HG03354 (cell line): ENCODE results near the gene KCNMA1.

Experiments
- ATAC-seq: cut with Tn5 transposase; IDR thresholded peaks from one replicate; pipeline ENCODE4 v1.9.1; 2021; ENCODE audit warnings: mild to moderate bottlenecking; ENCODE audit not compliant: unreplicated experiment, poor library complexity, severe bottlenecking

Gene KCNMA1

DNA sequence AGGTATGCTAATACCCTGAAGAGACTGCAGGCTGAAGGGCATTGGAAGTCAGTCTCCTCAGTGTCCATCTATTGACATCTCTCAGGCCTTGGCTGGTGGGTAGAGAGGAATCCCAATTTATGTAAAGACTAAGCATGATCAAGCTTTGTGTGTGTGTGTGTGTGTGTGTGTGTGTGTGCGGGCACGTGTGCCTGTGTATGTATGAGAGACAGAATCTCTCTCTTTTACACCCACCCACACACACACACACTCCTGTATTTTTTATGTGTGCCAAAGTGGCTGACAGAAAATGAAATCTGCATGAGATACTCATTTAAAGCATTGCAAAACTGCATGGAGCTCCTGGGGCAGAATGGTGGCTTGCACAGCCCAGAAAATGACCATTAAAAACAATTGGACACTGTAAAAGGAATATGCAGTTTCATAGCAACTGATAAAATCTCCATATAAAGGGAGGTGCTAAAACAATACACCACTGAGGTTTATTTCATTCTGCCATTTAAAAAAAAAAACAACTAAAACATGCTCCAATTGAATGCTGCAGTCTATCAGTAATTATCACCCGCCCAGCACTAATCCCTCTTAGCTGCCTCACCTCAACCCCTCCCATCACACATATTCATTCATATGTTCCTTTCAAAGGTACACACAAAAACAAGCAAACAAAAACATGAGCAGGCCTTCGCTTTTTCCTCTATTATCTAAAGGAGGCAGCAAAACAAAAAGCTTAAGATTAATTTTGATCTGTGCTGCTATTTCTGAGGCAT, 385.0 kb downstream of the KCNMA1 start:
- no peak for ATAC-seq

GRCh38 chr10:77251297-77252013, 386.2 kb downstream of the KCNMA1 start:
- no peak for ATAC-seq

GRCh38 chr10:77249901-77250459, 387.6 kb downstream of the KCNMA1 start:
- no peak for ATAC-seq

DNA sequence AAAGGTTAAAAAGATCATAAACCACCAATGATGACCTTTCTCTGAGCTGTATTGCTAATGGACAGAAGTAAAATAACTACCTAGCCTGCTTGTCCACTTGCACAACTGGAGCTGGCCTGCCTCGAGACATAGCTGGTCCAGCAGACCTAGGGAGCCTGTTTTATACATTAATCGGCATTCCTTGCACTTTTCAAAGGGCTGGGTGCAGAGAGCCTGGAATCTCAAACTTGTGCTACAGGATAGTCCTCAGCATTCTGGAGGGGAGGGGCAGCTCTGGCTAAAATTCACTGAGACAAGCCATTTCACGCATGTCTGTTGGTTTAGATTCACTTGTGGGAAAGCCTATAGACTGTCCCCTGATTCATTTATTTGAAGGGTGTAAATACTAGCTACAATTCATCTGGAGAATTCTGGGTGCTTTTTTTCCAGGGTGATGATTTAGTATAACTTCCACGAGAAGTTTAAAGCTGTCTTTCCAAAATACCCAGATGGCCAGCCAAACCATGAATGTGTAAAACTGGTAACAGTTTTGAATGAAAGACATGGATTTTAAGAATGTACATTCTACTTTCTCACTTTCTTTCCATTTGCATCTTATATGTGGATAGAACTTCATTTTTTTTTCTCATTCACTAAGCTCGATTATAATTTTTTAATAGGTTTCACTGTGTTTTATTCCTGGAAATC, 389.4 kb downstream of the KCNMA1 start:
- ATAC-seq: no peak

DNA sequence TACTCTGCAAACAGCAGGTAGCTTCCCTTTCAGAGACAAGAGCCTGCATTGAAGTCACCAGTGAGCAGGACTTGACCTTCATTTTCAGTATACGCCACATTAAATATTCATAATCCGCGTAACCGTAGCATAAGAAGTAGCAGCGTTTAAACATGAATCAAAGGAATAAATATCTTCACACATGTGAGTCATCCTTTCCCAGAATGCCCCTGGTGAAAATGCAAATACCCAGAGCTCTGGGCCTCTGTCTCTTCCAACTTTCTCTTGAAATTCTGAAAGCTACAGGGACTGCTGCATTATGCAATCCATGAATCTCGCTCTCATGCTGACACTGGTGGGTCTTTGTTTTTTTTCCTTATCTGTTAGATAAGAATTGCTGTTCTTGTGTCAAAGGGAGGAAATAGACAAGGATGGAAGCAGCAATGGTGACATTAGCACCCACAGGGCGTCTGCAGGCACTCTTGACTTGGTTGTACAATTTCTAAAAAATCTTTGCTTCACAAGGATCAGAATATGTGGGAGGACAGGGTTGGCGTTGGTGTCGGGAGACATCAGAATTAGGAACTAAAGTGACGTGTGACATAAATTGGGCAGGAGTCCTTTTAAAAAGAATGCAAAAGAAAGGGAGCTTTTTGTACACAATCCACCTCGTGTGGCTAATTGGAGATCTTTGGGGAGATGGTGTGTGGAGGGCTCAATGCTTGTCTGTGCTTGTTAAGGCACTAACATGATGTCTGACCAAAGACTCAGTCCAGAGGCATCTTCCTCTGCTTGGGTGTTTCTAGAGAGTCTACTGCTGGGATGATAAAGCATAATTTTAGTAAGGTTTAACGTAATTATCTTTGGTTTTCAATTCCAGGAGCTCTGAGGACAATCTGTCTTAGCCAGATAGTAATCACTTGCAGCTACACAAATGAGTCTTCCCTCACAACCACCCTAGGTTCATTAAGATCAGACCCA, 390.3 kb downstream of the KCNMA1 start:
- ATAC-seq: no peak

GRCh38 chr10:77245953-77246352, 391.7 kb downstream of the KCNMA1 start:
- ATAC-seq: no peak

DNA sequence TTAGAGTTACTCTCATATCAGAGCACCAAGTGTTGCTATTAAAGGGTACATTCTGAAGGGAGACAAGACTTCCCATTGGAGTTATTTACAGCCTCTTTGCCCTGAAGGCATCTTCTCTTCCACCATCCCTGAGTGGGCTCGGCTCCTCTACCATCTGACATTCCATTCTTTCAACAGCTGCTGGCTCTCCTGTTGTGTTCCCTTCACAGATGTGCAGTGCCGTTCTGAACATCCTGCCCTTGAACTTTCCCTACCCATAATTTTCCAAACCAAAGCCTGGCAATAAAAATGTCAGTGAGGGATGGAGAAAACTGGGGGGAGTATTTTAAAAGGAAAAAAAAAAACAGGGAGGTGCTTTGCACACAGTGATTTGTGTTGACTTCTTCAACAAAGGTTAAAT, 392.9 kb downstream of the KCNMA1 start:
- ATAC-seq: no peak

DNA sequence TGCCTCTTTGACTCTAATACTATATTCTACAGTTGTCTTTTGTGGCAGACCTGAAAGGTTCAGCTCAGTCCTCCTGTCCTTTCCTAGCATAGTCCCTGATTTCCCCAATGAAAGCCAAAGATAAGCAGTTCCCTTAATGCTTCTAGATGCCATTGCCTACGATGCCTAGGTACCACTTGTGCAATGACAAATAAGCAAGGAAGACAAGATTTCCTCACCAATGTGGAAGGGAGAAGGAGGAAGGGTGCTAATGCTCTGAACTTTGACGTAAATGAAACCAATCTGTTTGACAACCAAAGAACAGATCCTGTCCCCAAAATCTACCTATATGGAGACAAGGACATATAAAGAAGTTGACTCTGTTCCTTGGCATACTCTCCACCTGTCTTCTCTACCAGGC, 393.3 kb downstream of the KCNMA1 start:
- ATAC-seq: no peak

GRCh38 chr10:77241350-77241725, 396.3 kb downstream of the KCNMA1 start:
- ATAC-seq: no peak

- no peak for ATAC-seq
Measured at GRCh38 chr10:77240706-77241349, 396.8 kb downstream of the KCNMA1 start.

DNA sequence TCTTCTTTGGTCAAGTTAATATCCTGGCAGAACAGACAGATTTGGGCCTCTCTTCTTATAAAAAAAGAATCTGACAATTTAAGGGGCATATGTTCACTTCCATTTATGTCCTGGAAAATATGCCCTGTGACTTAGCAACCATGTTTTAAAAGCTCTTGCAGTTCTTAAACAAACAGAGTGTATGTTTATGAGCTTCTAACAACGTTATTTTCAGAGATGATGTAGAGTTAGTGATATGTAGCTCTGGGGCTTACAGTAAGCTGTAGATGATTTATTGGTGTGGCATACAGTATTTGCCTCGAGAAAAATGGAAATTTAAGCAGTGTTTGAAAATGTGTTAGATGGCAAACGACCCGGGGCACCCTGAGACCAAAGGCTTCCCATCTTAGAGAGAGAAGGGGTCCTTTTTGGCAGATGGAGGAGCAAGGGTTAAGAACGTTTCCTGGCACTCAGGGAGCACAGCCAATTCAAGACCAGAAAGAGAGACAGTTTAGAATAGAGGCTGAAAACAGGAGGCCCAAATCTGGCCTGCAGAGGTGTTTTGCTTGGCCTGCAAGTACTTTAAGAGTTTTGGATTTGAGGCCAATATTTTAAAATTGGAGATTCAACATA, 397.5 kb downstream of the KCNMA1 start:
- ATAC-seq: no peak

DNA sequence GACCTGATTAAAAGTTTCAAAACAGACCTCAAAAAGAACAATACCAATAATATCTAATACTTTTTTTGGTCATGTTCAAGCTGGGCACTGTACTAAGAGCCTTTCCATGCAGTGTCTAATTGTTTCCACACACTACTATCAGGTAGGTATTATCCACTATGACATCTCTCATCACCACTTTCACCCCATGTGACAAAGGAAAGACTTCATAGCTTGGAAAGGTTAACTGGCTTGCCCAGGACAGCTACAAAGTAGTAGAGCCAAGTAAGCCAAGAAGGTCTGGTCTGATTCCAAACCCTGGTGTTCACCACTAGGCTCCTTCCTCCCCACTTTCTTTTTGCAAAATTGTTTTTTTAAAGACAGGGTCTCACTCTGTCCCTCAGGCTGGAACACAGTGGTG, 400.5 kb downstream of the KCNMA1 start:
- no peak for ATAC-seq

DNA sequence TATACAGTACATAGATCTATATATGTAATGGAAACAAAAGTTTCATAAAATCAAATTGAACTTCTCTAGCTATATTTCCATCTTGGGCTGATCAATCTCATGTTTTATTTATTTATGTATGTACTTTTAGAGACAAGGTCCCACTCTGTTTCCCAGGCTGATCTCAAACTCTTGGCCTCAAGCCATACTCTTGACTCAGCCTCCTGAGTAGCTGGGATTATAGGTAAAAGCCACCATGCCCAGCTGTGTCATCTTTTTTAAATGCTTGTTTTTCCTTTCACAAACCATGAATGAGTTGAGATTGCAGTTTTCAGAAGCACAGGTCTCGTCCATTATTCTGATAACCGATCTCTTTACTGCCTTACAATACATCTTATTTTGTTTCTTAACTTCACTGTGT, 400.9 kb downstream of the KCNMA1 start:
- no peak for ATAC-seq

- no peak for ATAC-seq
Measured at GRCh38 chr10:77236029-77236428, 401.6 kb downstream of the KCNMA1 start.

- no peak for ATAC-seq
Measured at GRCh38 chr10:77234599-77234998, 403.0 kb downstream of the KCNMA1 start.

- no peak for ATAC-seq
Measured at GRCh38 chr10:77233466-77233865, 404.1 kb downstream of the KCNMA1 start.

DNA sequence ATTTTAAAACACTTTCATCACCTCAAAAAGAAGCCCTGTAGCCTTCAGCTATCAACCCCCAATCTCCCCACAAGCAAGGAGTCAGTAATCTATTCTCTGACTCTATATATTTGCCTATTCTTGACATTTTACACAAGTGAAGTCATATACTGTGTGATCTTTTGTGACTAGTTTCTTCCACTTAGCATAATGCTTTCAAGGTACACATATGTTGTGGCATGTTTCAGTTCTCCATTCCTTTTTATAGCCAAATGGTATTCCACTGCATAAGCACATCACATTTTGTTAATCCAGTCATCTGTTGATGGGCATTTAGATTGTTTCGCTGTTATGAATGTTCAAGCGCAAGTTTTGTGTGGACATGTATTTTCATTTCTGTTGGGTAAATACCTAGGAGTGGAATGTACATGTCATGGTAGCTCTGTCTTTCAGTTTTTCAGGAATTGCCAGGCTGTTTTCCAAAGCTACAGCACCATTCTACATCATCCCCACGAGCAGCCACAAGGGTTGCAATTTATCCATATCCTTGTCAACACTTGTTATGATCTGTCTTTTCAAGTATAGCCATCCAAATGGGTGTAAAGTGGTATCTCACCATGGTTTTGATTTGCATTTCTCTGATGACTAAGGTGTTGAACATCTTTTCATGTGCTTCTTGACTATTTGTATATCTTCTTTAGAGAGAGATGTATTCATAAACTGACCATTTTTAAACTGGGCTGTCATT, 405.6 kb downstream of the KCNMA1 start:
- ATAC-seq: peak; percentile 52

GRCh38 chr10:77231375-77231774, 406.2 kb downstream of the KCNMA1 start:
- no peak for ATAC-seq
